Measurements from ENCODE around the gene MKI67. TPM values are rescaled to one million over a fixed set of nuclear protein-coding genes. Genes with fewer than 3 reads are reported as not detected.

Gene MKI67
- total RNA-seq, 1 donor from 2014 or later = 2.1 TPM

DNA sequence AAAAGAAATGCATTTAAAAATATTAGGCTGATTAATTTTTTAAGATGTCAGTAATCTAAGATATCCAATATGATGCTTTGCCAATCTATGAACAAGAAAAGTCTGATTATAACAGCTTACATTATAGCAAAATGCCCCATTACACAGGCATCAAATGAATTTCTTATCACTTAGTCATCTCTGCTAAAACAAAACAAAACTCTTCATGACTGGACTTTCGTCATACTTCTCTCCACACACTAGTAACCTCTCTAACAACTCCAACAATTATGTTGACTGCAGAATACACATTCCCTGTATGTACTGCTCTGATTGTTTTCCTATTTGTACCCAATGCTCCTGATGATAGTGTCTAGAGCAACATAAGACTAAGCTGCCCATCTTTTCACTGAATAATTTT is 3.8 kb upstream of the MKI67 start:
- H3K4me1 ChIP-seq = peaks cover 15% of the 10 kb centered on the region
- DNase-seq (no peak), ATAC-seq (no peak)
- no peaks in the 10 kb centered on the region for H3K36me3 ChIP-seq
- H3K9me3 ChIP-seq = no peaks in the 10 kb centered on the region
- intact Hi-C loops (cut with DNase I) = no loop called here
- H3K4me3 ChIP-seq = no peak overlapping the region
- H3K27ac ChIP-seq = no peak overlapping the region
- H3K27me3 ChIP-seq = peaks cover 8% of the 10 kb centered on the region
- TF ChIP-seq, protein P1, sequence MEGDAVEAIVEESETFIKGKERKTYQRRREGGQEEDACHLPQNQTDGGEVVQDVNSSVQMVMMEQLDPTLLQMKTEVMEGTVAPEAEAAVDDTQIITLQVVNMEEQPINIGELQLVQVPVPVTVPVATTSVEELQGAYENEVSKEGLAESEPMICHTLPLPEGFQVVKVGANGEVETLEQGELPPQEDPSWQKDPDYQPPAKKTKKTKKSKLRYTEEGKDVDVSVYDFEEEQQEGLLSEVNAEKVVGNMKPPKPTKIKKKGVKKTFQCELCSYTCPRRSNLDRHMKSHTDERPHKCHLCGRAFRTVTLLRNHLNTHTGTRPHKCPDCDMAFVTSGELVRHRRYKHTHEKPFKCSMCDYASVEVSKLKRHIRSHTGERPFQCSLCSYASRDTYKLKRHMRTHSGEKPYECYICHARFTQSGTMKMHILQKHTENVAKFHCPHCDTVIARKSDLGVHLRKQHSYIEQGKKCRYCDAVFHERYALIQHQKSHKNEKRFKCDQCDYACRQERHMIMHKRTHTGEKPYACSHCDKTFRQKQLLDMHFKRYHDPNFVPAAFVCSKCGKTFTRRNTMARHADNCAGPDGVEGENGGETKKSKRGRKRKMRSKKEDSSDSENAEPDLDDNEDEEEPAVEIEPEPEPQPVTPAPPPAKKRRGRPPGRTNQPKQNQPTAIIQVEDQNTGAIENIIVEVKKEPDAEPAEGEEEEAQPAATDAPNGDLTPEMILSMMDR (IDR thresholded peaks at IDR 0.05) = no peak

DNA sequence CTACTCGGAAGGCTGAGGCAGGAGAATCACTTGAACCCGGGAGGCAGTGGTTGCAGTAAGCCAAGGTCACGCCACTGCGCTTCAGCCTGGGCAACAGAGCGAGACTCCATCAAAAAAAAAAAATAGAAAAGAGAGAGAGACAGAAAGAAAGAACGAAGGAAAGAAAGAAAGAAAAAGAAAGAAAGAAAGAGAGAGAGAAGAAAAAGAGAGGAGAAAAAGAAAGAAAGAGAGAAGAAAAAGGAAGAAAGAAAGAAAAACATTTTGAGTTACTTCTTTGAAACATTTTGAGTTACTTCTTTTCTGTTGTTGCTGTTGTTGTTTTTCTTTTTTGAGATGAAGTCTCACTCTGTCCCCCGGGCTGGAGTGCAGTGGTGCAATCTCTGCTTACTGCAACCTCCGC is 2.4 kb upstream of the MKI67 start:
- intact Hi-C loops (cut with DNase I) = no loop called here
- no peak for DNase-seq
- TF ChIP-seq, protein P1 (IDR thresholded peaks at IDR 0.05) = no peak
- no peak for ATAC-seq
- peaks cover 18% of the 10 kb centered on the region for H3K4me1 ChIP-seq
- no peaks in the 10 kb centered on the region for H3K36me3 ChIP-seq
- H3K27me3 ChIP-seq = peaks cover 20% of the 10 kb centered on the region
- H3K4me3 ChIP-seq = no peak overlapping the region
- no peak overlapping the region for H3K27ac ChIP-seq
- no peaks in the 10 kb centered on the region for H3K9me3 ChIP-seq

DNA sequence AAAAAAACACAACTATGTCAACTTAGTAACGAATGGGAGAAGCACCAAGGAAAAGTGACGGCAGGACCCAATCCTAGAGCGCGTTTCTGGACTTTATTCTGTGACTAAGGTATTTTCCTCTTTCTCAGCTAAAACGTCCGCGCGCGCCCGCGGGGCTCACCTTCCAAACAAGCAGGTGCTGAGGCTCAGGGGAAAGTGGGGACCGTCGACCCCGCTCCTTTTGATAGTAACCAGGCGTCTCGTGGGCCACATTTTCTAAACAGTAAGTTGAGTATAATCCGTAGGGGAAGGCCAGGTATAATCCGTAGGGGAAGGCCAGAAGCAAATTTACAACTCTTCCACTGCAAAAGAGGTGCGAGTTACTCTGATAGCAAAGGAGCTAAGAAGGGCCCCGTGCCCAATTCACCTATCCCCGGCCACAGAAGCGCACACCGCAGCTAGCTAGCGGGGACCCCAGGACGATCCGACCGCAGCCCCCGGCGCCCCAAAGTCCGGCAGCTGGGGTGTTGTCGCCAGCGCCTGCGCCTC is 743 bp downstream of the MKI67 start:
- Histone ChIP-seq H3K27me3 (peaks cover 39% of the 10 kb centered on the region), H3K4me1 (peaks cover 18% of the 10 kb centered on the region), H3K4me3 (peak overlapping the region; percentile 59), H3K27ac (no peak overlapping the region), H3K9me3 (no peaks in the 10 kb centered on the region), H3K36me3 (no peaks in the 10 kb centered on the region)
- intact Hi-C loops (cut with DNase I) = no loop called here
- ATAC-seq (no peak), DNase-seq (no peak)
- TF ChIP-seq, protein P1 (IDR thresholded peaks at IDR 0.05) = no peak

DNA sequence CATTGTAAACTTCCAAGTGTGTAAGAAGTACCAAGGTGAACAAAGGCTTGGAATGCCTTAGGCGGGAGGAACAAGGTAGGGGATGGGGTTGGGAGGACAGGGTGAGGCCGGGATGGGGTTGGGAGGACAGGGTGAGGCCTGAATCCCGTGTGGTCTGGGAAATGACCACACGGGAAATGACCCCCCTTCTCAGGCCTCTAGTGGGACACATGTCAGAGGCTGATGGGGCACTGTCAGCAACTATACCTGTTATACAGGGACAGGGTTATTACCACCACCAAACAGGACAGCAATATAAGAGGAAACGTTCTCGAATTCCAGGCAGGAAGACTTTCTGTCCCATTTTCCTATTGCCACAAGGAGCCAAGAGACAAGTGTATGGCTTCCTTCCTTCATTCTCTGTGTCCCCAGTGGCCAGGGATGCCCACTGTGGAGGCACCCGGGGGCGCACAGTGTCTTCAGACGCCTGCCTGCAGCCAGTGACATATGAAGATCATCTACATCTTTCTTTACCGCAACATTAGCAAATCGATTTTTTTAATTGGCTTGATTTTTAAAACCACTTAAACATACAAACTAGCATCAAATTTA is 1.3 kb downstream of the MKI67 start:
- H3K27ac ChIP-seq = no peak overlapping the region
- TF ChIP-seq, protein P1 (IDR thresholded peaks at IDR 0.05) = no peak
- H3K9me3 ChIP-seq = no peaks in the 10 kb centered on the region
- H3K36me3 ChIP-seq = no peaks in the 10 kb centered on the region
- no peak for DNase-seq
- H3K4me3 ChIP-seq = peak overlapping the region; percentile 59
- H3K4me1 ChIP-seq = peaks cover 18% of the 10 kb centered on the region
- ATAC-seq = no peak
- H3K27me3 ChIP-seq = peaks cover 39% of the 10 kb centered on the region
- intact Hi-C loops (cut with DNase I) = no loop called here

DNA sequence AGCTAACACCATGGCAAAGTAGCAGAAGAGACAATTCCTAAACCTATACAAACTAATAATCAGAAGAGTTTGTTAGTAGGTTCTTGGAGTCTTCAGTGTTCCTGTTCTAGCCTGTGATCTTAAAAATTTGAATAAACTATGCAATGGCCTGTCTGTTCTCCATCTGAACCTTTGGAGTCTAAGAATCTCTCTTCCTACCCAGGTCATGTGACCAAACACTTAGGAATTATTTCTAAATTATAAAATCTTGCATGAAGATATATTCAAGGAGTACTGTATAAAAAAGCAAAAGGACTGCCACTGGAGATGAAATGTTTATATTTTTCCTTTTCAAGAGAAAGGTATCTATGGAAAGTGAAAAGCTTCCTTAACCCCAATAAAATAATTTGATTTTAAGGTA is 2.4 kb downstream of the MKI67 start:
- intact Hi-C loops (cut with DNase I) = no loop called here
- peaks cover 39% of the 10 kb centered on the region for H3K27me3 ChIP-seq
- no peak for ATAC-seq

More for the DNA sequence above, 2.4 kb downstream of the MKI67 start:
- TF ChIP-seq, protein P1 (IDR thresholded peaks at IDR 0.05) = no peak
- Histone ChIP-seq H3K9me3 (no peaks in the 10 kb centered on the region), H3K27ac (no peak overlapping the region), H3K4me3 (no peak overlapping the region), H3K4me1 (peaks cover 18% of the 10 kb centered on the region), H3K36me3 (no peaks in the 10 kb centered on the region)
- no peak for DNase-seq
